8988T (cell line): ENCODE results near the gene NARS2.
"Not testable (repeated sequence)": the region's sequence is repeated elsewhere in the genome, so short reads cannot be mapped to it uniquely, and the experiment has no call there.

Experiments used
- DNase-seq: peaks from one replicate; pipeline ENCODE4 v3.0.0; 2011

The NARS2 gene

GRCh38 chr11:78575478-78575877, 814 bp upstream of the NARS2 start:
- no peak for DNase-seq

GRCh38 chr11:78573681-78574080, 983 bp downstream of the NARS2 start:
- no peak for DNase-seq

GRCh38 chr11:78573271-78573670, 1.4 kb downstream of the NARS2 start:
- no peak for DNase-seq

GRCh38 chr11:78572394-78572793, 2.3 kb downstream of the NARS2 start:
- no peak for DNase-seq

- DNase-seq = no peak
Observed at GRCh38 chr11:78570031-78570430, 4.6 kb downstream of the NARS2 start.

- no peak for DNase-seq
Observed at GRCh38 chr11:78567209-78567608, 7.5 kb downstream of the NARS2 start.

- no peak for DNase-seq
Observed at GRCh38 chr11:78564490-78565467, 9.9 kb downstream of the NARS2 start.

GRCh38 chr11:78564037-78564436, 10.6 kb downstream of the NARS2 start:
- DNase-seq = not testable (repeated sequence)

- DNase-seq = not testable (repeated sequence)
Observed at GRCh38 chr11:78563090-78563489, 11.6 kb downstream of the NARS2 start.

GRCh38 chr11:78562398-78562797, 12.3 kb downstream of the NARS2 start:
- no peak for DNase-seq

- no peak for DNase-seq
Observed at GRCh38 chr11:78560826-78561484, 13.7 kb downstream of the NARS2 start.

GRCh38 chr11:78560153-78560552, 14.5 kb downstream of the NARS2 start:
- no peak for DNase-seq

GRCh38 chr11:78557236-78557635, 17.4 kb downstream of the NARS2 start:
- DNase-seq = no peak

GRCh38 chr11:78555592-78555991, 19.1 kb downstream of the NARS2 start:
- DNase-seq = no peak

GRCh38 chr11:78552881-78553280, 21.8 kb downstream of the NARS2 start:
- no peak for DNase-seq

- not testable (repeated sequence) for DNase-seq
Observed at GRCh38 chr11:78552139-78552538, 22.5 kb downstream of the NARS2 start.

GRCh38 chr11:78551066-78551465, 23.6 kb downstream of the NARS2 start:
- no peak for DNase-seq

- no peak for DNase-seq
Observed at GRCh38 chr11:78549624-78550409, 24.8 kb downstream of the NARS2 start.

- DNase-seq = no peak
Observed at GRCh38 chr11:78548911-78549590, 25.6 kb downstream of the NARS2 start.

- DNase-seq = no peak
Observed at GRCh38 chr11:78547931-78548705, 26.5 kb downstream of the NARS2 start.

- DNase-seq = no peak
Observed at GRCh38 chr11:78542007-78542406, 32.7 kb downstream of the NARS2 start.

GRCh38 chr11:78541537-78541936, 33.1 kb downstream of the NARS2 start:
- DNase-seq = no peak
